Liver (tissue), 9 donors: ENCODE measurements around the gene RELB. TPM values are rescaled to one million over a fixed set of nuclear protein-coding genes. Genes with fewer than 3 reads are reported as not detected.

ENCODE experiments used
- DNase-seq: peaks from one replicate; pipeline ENCODE4 v3.0.0-alpha.2; 2017; ENCODE audit warnings: low spot score
- H3K27ac ChIP-seq, 2 donors: one replicate each; pipeline ENCODE4 v1.7.0; 2013; ENCODE audit warnings: inconsistent platforms in 2 of 2, low read length in 2 of 2, control low read depth in 1 of 2, low read depth in 1 of 2, mild to moderate bottlenecking in 1 of 2
- H3K27me3 ChIP-seq, 4 donors: one replicate each; pipeline versions ENCODE4 v1.6.1 to v1.7.0; 2013; ENCODE audit warnings: low read length in 3 of 4, inconsistent platforms in 1 of 4, mild to moderate bottlenecking in 1 of 4, moderate library complexity in 1 of 4; ENCODE audit not compliant: control insufficient read depth in 4 of 4, insufficient read depth in 4 of 4
- H3K36me3 ChIP-seq, 4 donors: one replicate each; pipeline versions ENCODE4 v1.6.1 to v1.7.0; 2013; ENCODE audit warnings: low read length in 3 of 4, mild to moderate bottlenecking in 3 of 4, low read depth in 1 of 4, moderate library complexity in 1 of 4; ENCODE audit not compliant: control insufficient read depth in 4 of 4, insufficient read depth in 3 of 4
- H3K4me1 ChIP-seq, 4 donors: one replicate each; pipeline versions ENCODE4 v1.6.1 to v1.7.0; 2013; ENCODE audit warnings: low read length in 3 of 4, mild to moderate bottlenecking in 3 of 4, moderate library complexity in 1 of 4; ENCODE audit not compliant: control insufficient read depth in 4 of 4, insufficient read depth in 4 of 4
- H3K4me3 ChIP-seq, 3 donors: one replicate each; pipeline versions ENCODE4 v1.6.1 to v1.7.0; 2013; ENCODE audit warnings: low read length in 3 of 3, control low read depth in 1 of 3, low read depth in 1 of 3, mild to moderate bottlenecking in 1 of 3
- H3K9ac ChIP-seq, 2 donors: one replicate each; pipeline ENCODE4 v1.7.0; 2013; ENCODE audit warnings: low read length in 2 of 2, mild to moderate bottlenecking in 2 of 2, moderate library complexity in 2 of 2, control low read depth in 1 of 2, low read depth in 1 of 2
- H3K9me3 ChIP-seq, 4 donors: one replicate each; pipeline versions ENCODE4 v1.6.1 to v1.7.0; 2013; ENCODE audit warnings: low read length in 3 of 4; ENCODE audit not compliant: control insufficient read depth in 4 of 4
- CTCF ChIP-seq: fragments of 150-350 bp; IDR thresholded peaks from 2 replicates; pipeline ENCODE4 v1.5.1; 2017; ENCODE audit warnings: improper control_type of control experiment, low read depth, low read length; ENCODE audit not compliant: missing input control
- EGR1 ChIP-seq, 2 donors: IDR thresholded peaks; 2 replicates each; pipeline ENCODE4 v1.6.1; 2016 to 2018; ENCODE audit warnings: antibody characterized with exemption in 2 of 2, low read depth in 2 of 2
- FOXA2 ChIP-seq: IDR thresholded peaks from 2 replicates; pipeline ENCODE4 v1.6.1; 2016; ENCODE audit warnings: antibody characterized with exemption
- GABPA ChIP-seq, 2 donors: IDR thresholded peaks in 1 of 2; conservative IDR thresholded peaks in 1 of 2; 2 replicates each; pipeline ENCODE4 v1.6.1; 2016; ENCODE audit warnings: antibody characterized with exemption in 2 of 2, mild to moderate bottlenecking in 1 of 2, moderate library complexity in 1 of 2
- HNF4G ChIP-seq: IDR thresholded peaks from 2 replicates; pipeline ENCODE4 v1.6.1; 2016; ENCODE audit warnings: antibody characterized with exemption
- JUND ChIP-seq, 2 donors: IDR thresholded peaks; 2 replicates each; pipeline ENCODE4 v1.6.1; 2016; ENCODE audit warnings: antibody characterized with exemption in 2 of 2
- MAX ChIP-seq: IDR thresholded peaks from 2 replicates; pipeline ENCODE4 v1.6.1; 2016; ENCODE audit warnings: antibody characterized with exemption
- NR2F2 ChIP-seq: IDR thresholded peaks from 2 replicates; pipeline ENCODE4 v1.6.1; 2016; ENCODE audit warnings: antibody characterized with exemption
- RAD21 ChIP-seq, 2 donors: IDR thresholded peaks; 2 replicates each; pipeline ENCODE4 v1.6.1; 2016; ENCODE audit warnings: antibody characterized with exemption in 2 of 2, mild to moderate bottlenecking in 2 of 2
- REST ChIP-seq: IDR thresholded peaks from 2 replicates; pipeline ENCODE4 v1.6.1; 2016; ENCODE audit warnings: antibody characterized with exemption, mild to moderate bottlenecking
- RXRA ChIP-seq, 2 donors: IDR thresholded peaks; 2 replicates each; pipeline ENCODE4 v1.6.1; 2017 to 2018; ENCODE audit warnings: antibody characterized with exemption in 2 of 2, mild to moderate bottlenecking in 1 of 2
- SP1 ChIP-seq: IDR thresholded peaks from 2 replicates; pipeline ENCODE4 v1.6.1; 2018; ENCODE audit warnings: antibody characterized with exemption, mild to moderate bottlenecking
- YY1 ChIP-seq: IDR thresholded peaks from 2 replicates; pipeline ENCODE4 v1.6.1; 2016; ENCODE audit warnings: antibody characterized with exemption, mild to moderate bottlenecking
- ZBTB33 ChIP-seq: IDR thresholded peaks from 2 replicates; pipeline ENCODE4 v1.6.1; 2016; ENCODE audit warnings: antibody characterized with exemption
- WGBS: extraction: QIAGEN DNeasy Blood & Tissue Kit; methylation state at CpG from one replicate; pipeline ENCODE4 v1.1.7; 2013; 5-methylcytosine and 5-hydroxymethylcytosine counted together
- polyA plus RNA-seq, 2 donors: library from polyadenylated mRNA; stranded (reverse) in 1 of 2; unstranded in 1 of 2; fragments of 200-250 nt in 1 of 2; fragments of >200 nt in 1 of 2; fragmentation: Nextera tagmentation in 1 of 2; extraction: Ambion mirVana in 1 of 2; gene quantifications; one replicate each; pipeline versions ENCODE4 v1.2.1 to v1.2.3, GENCODE V29; 2013 to 2015
- total RNA-seq, 2 donors: library from RNA; depleted of rRNA; stranded (reverse); fragments of >200 nt; gene quantifications; one replicate each; pipeline ENCODE4 v1.2.3, GENCODE V29; 2014
- donor health status: healthy.
- donor health status: healthy.
- donor health status: healthy.
- donor health status: healthy.
- donor health status: healthy.

The RELB gene
- total and polyA plus RNA-seq, 4 donors = 1.4 to 4.9 (median 2.6) TPM

GRCh38 chr19:45037393-45038169 is 36.3 kb downstream of the RELB start (continued):
- TF ChIP-seq ZBTB33 (no peak), JUND (IDR thresholded peaks at IDR 0.05) (no peak)

- Histone ChIP-seq H3K4me3 (peak within 1 kb of the TSS; percentile 82 to 96 (median 90)), H3K9ac (peak within 1 kb of the TSS; percentile 73 to 98), H3K9me3 (no peaks in the 10 kb centered on the region), H3K4me1 (peaks cover 3 to 37% (median 32%) of the 10 kb centered on the region in 4 donors), H3K36me3 (peaks cover 2 to 26% (median 18%) of the 10 kb centered on the region in 4 donors), H3K27ac (peak within 1 kb of the TSS; percentile 97 to 99), H3K27me3 (no peaks in the 10 kb centered on the region)
- DNase-seq = peak; percentile 90
- WGBS = 3% methylated on average over 62 of the region's 62 CpGs
- peak; percentile 92 to 97 for TF ChIP-seq GABPA (IDR thresholded peaks at IDR 0.05 in 1 of 2, conservative IDR thresholded peaks at IDR 0.05 in 1 of 2)
- peak; percentile 47 for TF ChIP-seq REST
- TF ChIP-seq ZBTB33 = peak; percentile 24
- TF ChIP-seq MAX = peak; percentile 21
- TF ChIP-seq YY1 = peak; percentile 54
- no peak for TF ChIP-seq EGR1 (IDR thresholded peaks at IDR 0.05; ENCODE audit: low read depth in 2 of 2)
- TF ChIP-seq SP1 = peak; percentile 65
- no peak for TF ChIP-seq HNF4G
- no peak for TF ChIP-seq NR2F2
- TF ChIP-seq CTCF = no peak
- peak; percentile 30 to 37 for TF ChIP-seq RXRA (IDR thresholded peaks at IDR 0.05)
- TF ChIP-seq FOXA2 = no peak
- peak; percentile 16 to 26 for TF ChIP-seq RAD21 (IDR thresholded peaks at IDR 0.05)
- no peak for TF ChIP-seq JUND (IDR thresholded peaks at IDR 0.05)
Measured at GRCh38 chr19:45038931-45039893, 37.9 kb downstream of the RELB start, which contains the start of gene CLASRP. Gene CLASRP, plus strand, starts transcription at chr19:45039045. Its CDS starts 1,168 bp downstream, at chr19:45040213.
